OCI-LY7 (cell line): ENCODE results near the gene CALM1.

Experiments used
- CTCF ChIP-seq: fragments of 200-600 bp; sonication (generic); conservative IDR thresholded peaks from 2 replicates; pipeline ENCODE4 v1.5.1; 2014; ENCODE audit warnings: mild to moderate bottlenecking, antibody characterized with exemption, low read length, moderate library complexity, mixed read lengths
- EZH2phosphoT487 ChIP-seq: fragments of 200-600 bp; sonication (generic); IDR thresholded peaks from 2 replicates; pipeline ENCODE4 v1.6.1; 2018; ENCODE audit warnings: low read depth, borderline replicate concordance, mild to moderate bottlenecking, mixed run types, antibody characterized with exemption, low read length, moderate library complexity, mixed read lengths

- TF ChIP-seq CTCF: no peak
- TF ChIP-seq EZH2phosphoT487: no peak
These were observed 12.9 kb upstream of the CALM1 start for GRCh38 chr14:90383731-90384542.
